Measurements from ENCODE around the gene ERBB4. TPM values are rescaled to one million over a fixed set of nuclear protein-coding genes. Genes with fewer than 3 reads are reported as not detected.

ERBB4 gene
- total and polyA plus RNA-seq, 2 of the 8 experiments (the other 6 are each of a cell fraction or from before 2014, with no cell fraction given): 0.34 to 1.3 TPM

DNA sequence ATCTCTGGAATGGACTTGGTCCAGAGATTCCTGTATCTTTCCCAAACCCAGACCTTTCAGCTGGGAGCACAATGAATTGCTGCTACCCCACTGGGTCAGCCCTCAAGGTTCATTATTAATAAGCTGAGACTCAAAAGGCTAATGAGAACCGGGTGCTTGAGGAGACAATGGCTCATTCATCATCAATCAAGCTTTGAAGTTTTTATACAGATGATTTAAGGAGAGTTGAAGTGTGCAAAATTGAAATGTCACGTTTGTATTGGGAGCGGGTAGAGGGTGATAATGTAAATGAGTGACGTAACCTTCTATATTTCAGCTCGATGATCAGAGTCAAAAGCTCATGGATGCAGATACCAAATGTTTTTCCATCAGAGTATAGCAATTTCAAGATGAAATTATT lies 744.9 kb downstream of the ERBB4 start:
- ChIA-PET POLR2A (ENCODE audit: partially characterized antibody) (no interaction called here), CTCF (ENCODE audit: partially characterized antibody) (interaction anchor here (0.8 kb wide), 1 partner anchor 30 kb away, joined by 3 read pairs; no protein-coding TSS in a partner anchor)
- no peak overlapping the region for H3K4me3 ChIP-seq (ENCODE audit: extremely low read depth in 1 of 4, insufficient read depth in 2 of 4, low read depth in 3 of 4, low read length in 4 of 4)
- WGBS, 2 experiments (ENCODE audit: extremely low coverage in 1 of 2, insufficient coverage in 1 of 2, insufficient read length in 1 of 2, insufficient replicate concordance in 2 of 2, low coverage in 1 of 2, low lambda C conversion rate in 2 of 2, missing lambda C conversion rate in 1 of 2): 93 to 100% methylated on average over 2 to 5 of the region's 5 CpGs
- H4K20me1 ChIP-seq (replicated peaks in 1 of 2; ENCODE audit: control insufficient read depth in 1 of 2, insufficient read depth in 2 of 2, low read length in 2 of 2): no peaks in the 10 kb centered on the region
- H3K9me3 ChIP-seq (ENCODE audit: insufficient read depth in 2 of 2, low read depth in 1 of 2, low read length in 1 of 2): no peaks in the 10 kb centered on the region
- H3K79me2 ChIP-seq (ENCODE audit: control insufficient read depth in 1 of 2, insufficient read depth in 2 of 2, low read length in 2 of 2): no peaks in the 10 kb centered on the region
- no peak overlapping the region for H2BK20ac ChIP-seq (ENCODE audit: low read length)
- no peak overlapping the region for H3K14ac ChIP-seq (ENCODE audit: insufficient read length)
- no peak overlapping the region for H3K27ac ChIP-seq (ENCODE audit: low read depth, low read length)
- no peak overlapping the region for H2BK12ac ChIP-seq (ENCODE audit: low read depth, low read length)
- DNase-seq (ENCODE audit: low read depth in 1 of 2, low spot score in 2 of 2) (no peak), FAIRE-seq (no peak)
- no peak overlapping the region for H2AK5ac ChIP-seq (ENCODE audit: low read depth, low read length)
- no peaks in the 10 kb centered on the region for H3K4me1 ChIP-seq (replicated peaks in 1 of 4; ENCODE audit: control insufficient read depth in 3 of 4, insufficient read depth in 4 of 4, low read length in 3 of 4)
- no peak overlapping the region for H3K56ac ChIP-seq (replicated peaks; ENCODE audit: insufficient read length, low read depth, low read length)
- H3K4me2 ChIP-seq (ENCODE audit: insufficient read depth in 1 of 2, low read depth in 2 of 2, low read length in 2 of 2): no peak overlapping the region
- H3K27me3 ChIP-seq (replicated peaks in 1 of 4; ENCODE audit: control insufficient read depth in 3 of 4, extremely low read depth in 1 of 4, insufficient read depth in 3 of 4, low read length in 3 of 4): no peaks in the 10 kb centered on the region
- no peaks in the 10 kb centered on the region for H3K79me1 ChIP-seq (ENCODE audit: low read depth, low read length)
- H3K9ac ChIP-seq (replicated peaks in 1 of 4; ENCODE audit: extremely low read depth in 1 of 4, low read depth in 3 of 4, low read length in 3 of 4): no peak overlapping the region
- no peak overlapping the region for H3K18ac ChIP-seq (ENCODE audit: extremely low read depth, low read length)
- no peaks in the 10 kb centered on the region for H3K36me3 ChIP-seq (ENCODE audit: control insufficient read depth in 2 of 4, insufficient read depth in 4 of 4, low read length in 3 of 4)
- H3K23ac ChIP-seq (ENCODE audit: insufficient read length): no peak overlapping the region
- no peaks in the 10 kb centered on the region for H3K23me2 ChIP-seq (ENCODE audit: low read depth, low read length)
- H2BK120ac ChIP-seq (replicated peaks; ENCODE audit: low read depth, low read length): no peak overlapping the region
- H2AFZ ChIP-seq (ENCODE audit: low read length): no peak overlapping the region
- no peak overlapping the region for H2BK15ac ChIP-seq (ENCODE audit: low read length)
- H4K5ac ChIP-seq (ENCODE audit: insufficient read length, low read depth, low read length): no peak overlapping the region
- no peak overlapping the region for H3K4ac ChIP-seq (replicated peaks; ENCODE audit: insufficient read length, low read depth, low read length)
- no peak overlapping the region for H4K91ac ChIP-seq (replicated peaks; ENCODE audit: insufficient read length, low read length)
- no peak overlapping the region for H4K8ac ChIP-seq (ENCODE audit: extremely low read depth, insufficient read depth, low read length)
- no peak overlapping the region for H2BK5ac ChIP-seq (ENCODE audit: low read depth, low read length)
- TF ChIP-seq GTF2F1 (IDR thresholded peaks at IDR 0.05; ENCODE audit: borderline replicate concordance, low read depth, low read length) (no peak), KDM4A (IDR thresholded peaks at IDR 0.05; ENCODE audit: low read depth, low read length, severe bottlenecking) (no peak), RAD21 (IDR thresholded peaks at IDR 0.05 in 1 of 2, conservative IDR thresholded peaks at IDR 0.05 in 1 of 2; ENCODE audit: low read depth in 2 of 2, low read length in 2 of 2) (no peak), SAP30 (IDR thresholded peaks at IDR 0.05; ENCODE audit: insufficient read depth, insufficient replicate concordance, low read length) (no peak), CHD2 (IDR thresholded peaks at IDR 0.05; ENCODE audit: low read length) (no peak), CREB1 (IDR thresholded peaks at IDR 0.05) (no peak), TAF7 (optimal IDR thresholded peaks at IDR 0.05; ENCODE audit: borderline replicate concordance, low read depth, low read length) (no peak), EGR1 (IDR thresholded peaks at IDR 0.05; ENCODE audit: borderline replicate concordance, low read depth, low read length) (no peak), BRCA1 (IDR thresholded peaks at IDR 0.05; ENCODE audit: low read depth, low read length) (no peak), RNF2 (IDR thresholded peaks at IDR 0.05; ENCODE audit: borderline replicate concordance, low read depth, low read length, missing control alignments, poor library complexity, severe bottlenecking) (no peak), CEBPB (IDR thresholded peaks at IDR 0.05; ENCODE audit: low read depth, low read length) (no peak), RXRA (IDR thresholded peaks at IDR 0.05; ENCODE audit: insufficient read depth, low read depth, low read length) (no peak), KDM1A (IDR thresholded peaks at IDR 0.05; ENCODE audit: borderline replicate concordance, low read length) (no peak)
